ENCODE data around the gene LONP2. TPM values are rescaled to one million over a fixed set of nuclear protein-coding genes. Genes with fewer than 3 reads are reported as not detected.

The LONP2 gene
- total and polyA plus RNA-seq, 2 of the 13 experiments (the other 11 are each of a cell fraction or from before 2014, with no cell fraction given) = 39.2 to 63.3 TPM

DNA sequence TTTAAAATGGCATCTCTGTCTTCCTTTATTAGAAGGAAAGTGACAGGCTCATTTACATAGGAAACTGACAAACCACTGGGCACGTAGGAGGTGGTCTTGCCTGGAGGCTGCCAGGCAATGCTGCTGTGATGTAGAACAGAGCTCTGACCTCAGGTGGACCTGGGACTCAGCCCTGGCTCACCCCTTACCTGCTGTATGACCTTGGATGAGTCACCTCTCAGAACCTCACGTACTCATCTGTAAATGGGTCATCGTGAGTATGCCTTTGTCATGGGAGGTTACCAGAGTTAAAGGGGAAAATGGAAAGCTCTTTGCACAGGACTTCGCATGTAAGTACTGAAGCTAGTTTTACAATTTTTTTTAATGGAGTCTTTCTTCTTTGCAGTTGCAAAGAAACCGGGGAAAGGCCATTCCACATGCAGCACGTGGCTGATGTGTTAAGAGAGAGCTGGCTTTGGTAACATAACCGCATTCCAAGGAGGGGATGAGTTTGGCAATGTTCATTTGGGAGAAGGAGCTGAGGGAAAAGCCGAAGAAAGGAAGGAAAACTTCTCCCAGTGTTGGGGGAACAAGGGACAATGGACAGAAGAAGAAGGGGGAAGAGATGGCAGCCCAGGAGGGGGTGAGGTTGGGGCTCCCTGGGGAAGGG lies 37.4 kb upstream of the LONP2 start (continued):
- TF ChIP-seq, protein P1, sequence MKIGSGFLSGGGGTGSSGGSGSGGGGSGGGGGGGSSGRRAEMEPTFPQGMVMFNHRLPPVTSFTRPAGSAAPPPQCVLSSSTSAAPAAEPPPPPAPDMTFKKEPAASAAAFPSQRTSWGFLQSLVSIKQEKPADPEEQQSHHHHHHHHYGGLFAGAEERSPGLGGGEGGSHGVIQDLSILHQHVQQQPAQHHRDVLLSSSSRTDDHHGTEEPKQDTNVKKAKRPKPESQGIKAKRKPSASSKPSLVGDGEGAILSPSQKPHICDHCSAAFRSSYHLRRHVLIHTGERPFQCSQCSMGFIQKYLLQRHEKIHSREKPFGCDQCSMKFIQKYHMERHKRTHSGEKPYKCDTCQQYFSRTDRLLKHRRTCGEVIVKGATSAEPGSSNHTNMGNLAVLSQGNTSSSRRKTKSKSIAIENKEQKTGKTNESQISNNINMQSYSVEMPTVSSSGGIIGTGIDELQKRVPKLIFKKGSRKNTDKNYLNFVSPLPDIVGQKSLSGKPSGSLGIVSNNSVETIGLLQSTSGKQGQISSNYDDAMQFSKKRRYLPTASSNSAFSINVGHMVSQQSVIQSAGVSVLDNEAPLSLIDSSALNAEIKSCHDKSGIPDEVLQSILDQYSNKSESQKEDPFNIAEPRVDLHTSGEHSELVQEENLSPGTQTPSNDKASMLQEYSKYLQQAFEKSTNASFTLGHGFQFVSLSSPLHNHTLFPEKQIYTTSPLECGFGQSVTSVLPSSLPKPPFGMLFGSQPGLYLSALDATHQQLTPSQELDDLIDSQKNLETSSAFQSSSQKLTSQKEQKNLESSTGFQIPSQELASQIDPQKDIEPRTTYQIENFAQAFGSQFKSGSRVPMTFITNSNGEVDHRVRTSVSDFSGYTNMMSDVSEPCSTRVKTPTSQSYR (CRISPR knock-in tag; IDR thresholded peaks at IDR 0.05; ENCODE audit: borderline replicate concordance) = 0 out of 2 replicates have a peak, but pooled peaks have one; percentile 16
- no peak for TF ChIP-seq HHEX (CRISPR knock-in tag; IDR thresholded peaks at IDR 0.05)
- no peak for TF ChIP-seq TBX3 (IDR thresholded peaks at IDR 0.05; ENCODE audit: borderline replicate concordance)
- TF ChIP-seq MYNN (CRISPR knock-in tag; IDR thresholded peaks at IDR 0.05; ENCODE audit: low read depth) = no peak
- peak; percentile 89; the same call in 1 of the 2 replicates for TF ChIP-seq RXRA (CRISPR knock-in tag; IDR thresholded peaks at IDR 0.05)
- TF ChIP-seq TGIF2 (CRISPR knock-in tag; IDR thresholded peaks at IDR 0.05) = no peak
- no peak for TF ChIP-seq ARNTL (CRISPR knock-in tag; IDR thresholded peaks at IDR 0.05)
- no peak for TF ChIP-seq KLF11 (CRISPR knock-in tag; IDR thresholded peaks at IDR 0.05)
- no peak for TF ChIP-seq ZNF749 (CRISPR knock-in tag; IDR thresholded peaks at IDR 0.05; ENCODE audit: borderline replicate concordance)
- TF ChIP-seq ZMYM2 (CRISPR knock-in tag; IDR thresholded peaks at IDR 0.05) = peak; percentile 90
- TF ChIP-seq, protein P2, sequence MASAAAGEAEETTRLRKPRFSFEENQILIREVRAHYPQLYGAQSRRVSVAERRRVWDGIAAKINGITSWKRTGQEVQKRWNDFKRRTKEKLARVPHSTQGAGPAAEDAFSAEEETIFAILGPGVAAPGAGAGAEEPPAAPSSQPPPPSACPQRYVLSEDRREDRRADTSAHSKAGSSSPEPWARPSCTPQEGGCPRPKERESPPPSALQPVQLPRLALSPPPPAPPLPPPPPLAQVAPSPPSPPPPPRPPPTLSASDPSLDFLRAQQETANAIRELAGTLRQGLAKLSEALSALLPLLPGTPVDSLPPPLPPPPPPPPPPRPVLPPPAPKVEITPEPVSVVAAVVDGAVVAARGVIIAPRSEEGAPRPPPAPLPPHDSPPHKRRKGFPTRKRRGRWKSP (CRISPR knock-in tag; IDR thresholded peaks at IDR 0.05) = no peak
- TF ChIP-seq PHF5A (CRISPR knock-in tag; IDR thresholded peaks at IDR 0.05; ENCODE audit: low read depth, unreplicated experiment) = no peak
- no peak for TF ChIP-seq ZBTB7A (CRISPR knock-in tag; IDR thresholded peaks at IDR 0.05)
- no peak for TF ChIP-seq SSRP1 (CRISPR knock-in tag; IDR thresholded peaks at IDR 0.05)
- no peak for TF ChIP-seq KLF16 (CRISPR knock-in tag; IDR thresholded peaks at IDR 0.05)
- TF ChIP-seq ZIK1 (CRISPR knock-in tag; IDR thresholded peaks at IDR 0.05; ENCODE audit: borderline replicate concordance, low read depth) = no peak
- TF ChIP-seq, protein P3, sequence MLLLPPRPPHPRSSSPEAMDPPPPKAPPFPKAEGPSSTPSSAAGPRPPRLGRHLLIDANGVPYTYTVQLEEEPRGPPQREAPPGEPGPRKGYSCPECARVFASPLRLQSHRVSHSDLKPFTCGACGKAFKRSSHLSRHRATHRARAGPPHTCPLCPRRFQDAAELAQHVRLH (CRISPR knock-in tag; IDR thresholded peaks at IDR 0.05; ENCODE audit: borderline replicate concordance, low read depth) = 0 out of 2 replicates have a peak, but pooled peaks have one; percentile 38
- 0 out of 2 replicates have a peak, but pooled peaks have one; percentile 25 for TF ChIP-seq HNF4G (IDR thresholded peaks at IDR 0.05; ENCODE audit: borderline replicate concordance, low read depth, low read length)
- TF ChIP-seq HNF4G (CRISPR knock-in tag; IDR thresholded peaks at IDR 0.05; ENCODE audit: borderline replicate concordance, low read depth) = peak; percentile 31; the same call in 1 of the 2 replicates
- no peak for TF ChIP-seq TP53 (CRISPR knock-in tag; conservative IDR thresholded peaks at IDR 0.05)
- no peak for TF ChIP-seq SMARCE1 (IDR thresholded peaks at IDR 0.05; ENCODE audit: borderline replicate concordance)
- TF ChIP-seq, protein P4, sequence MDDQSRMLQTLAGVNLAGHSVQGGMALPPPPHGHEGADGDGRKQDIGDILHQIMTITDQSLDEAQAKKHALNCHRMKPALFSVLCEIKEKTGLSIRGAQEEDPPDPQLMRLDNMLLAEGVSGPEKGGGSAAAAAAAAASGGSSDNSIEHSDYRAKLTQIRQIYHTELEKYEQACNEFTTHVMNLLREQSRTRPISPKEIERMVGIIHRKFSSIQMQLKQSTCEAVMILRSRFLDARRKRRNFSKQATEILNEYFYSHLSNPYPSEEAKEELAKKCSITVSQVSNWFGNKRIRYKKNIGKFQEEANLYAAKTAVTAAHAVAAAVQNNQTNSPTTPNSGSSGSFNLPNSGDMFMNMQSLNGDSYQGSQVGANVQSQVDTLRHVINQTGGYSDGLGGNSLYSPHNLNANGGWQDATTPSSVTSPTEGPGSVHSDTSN (CRISPR knock-in tag; IDR thresholded peaks at IDR 0.05; ENCODE audit: borderline replicate concordance) = no peak
